Endothelial cell of umbilical vein (primary cell): ENCODE measurements around the gene EIF3K. TPM values are rescaled to one million over a fixed set of nuclear protein-coding genes. Genes with fewer than 3 reads are reported as not detected.

Experiments used
- BruUV-seq: library from RNA; stranded (reverse); fragments of 400-500 nt; replicated peaks from 2 replicates; lab custom pipeline; 2021; lab: Mats Ljungman, UMichigan
- CTCF ChIA-PET: fragments of 300-600, 350-600 bp; sonication (Branson Sonifier 250); formaldehyde crosslinking; loops from one replicate; lab custom pipeline; 2021; ENCODE audit warnings: antibody characterized with exemption, inconsistent platforms; lab: Charles Lee
- POLR2A ChIA-PET: fragments of 300-600, 350-600 bp; sonication (Branson Sonifier 250); formaldehyde crosslinking; loops from one replicate; lab custom pipeline; 2021; ENCODE audit warnings: antibody characterized with exemption, inconsistent platforms; lab: Charles Lee
- DNase-seq: peaks from one replicate; pipeline ENCODE4 v3.0.0-alpha.2; 2011; ENCODE audit warnings: low read depth, low spot score
- FAIRE-seq: peaks from 2 replicates; lab custom pipeline; 2011; peaks lifted over from hg19 to GRCh38; lab: Jason Lieb, UNC
- H2AFZ ChIP-seq: 2 replicates; pipeline ENCODE4 v1.6.0; 2012; ENCODE audit warnings: low read depth, low read length, control low read depth, inconsistent platforms
- H3K27ac ChIP-seq: 2 replicates; pipeline ENCODE4 v1.5.1; 2011; ENCODE audit warnings: low read depth, mild to moderate bottlenecking, control low read depth, low read length, moderate library complexity; ENCODE audit not compliant: insufficient read depth
- H3K27me3 ChIP-seq, 2 experiments: 2 replicates each; pipeline versions ENCODE4 v1.6.0 to v1.6.1; 2011; ENCODE audit warnings: low read length in 2 of 2, mixed read lengths in 1 of 2; ENCODE audit not compliant: control insufficient read depth in 2 of 2, insufficient read depth in 2 of 2
- H3K36me3 ChIP-seq, 2 experiments: 2 replicates in 1 of 2; 3 replicates in 1 of 2; pipeline ENCODE4 v1.5.1; 2011; ENCODE audit warnings: low read length in 2 of 2, mild to moderate bottlenecking in 1 of 2, moderate library complexity in 1 of 2; ENCODE audit not compliant: control insufficient read depth in 2 of 2, insufficient read depth in 2 of 2; ENCODE audit errors: extremely low read depth in 1 of 2
- H3K4me1 ChIP-seq: 3 replicates; pipeline ENCODE4 v1.5.1; 2011; ENCODE audit warnings: mild to moderate bottlenecking, low read length; ENCODE audit not compliant: control insufficient read depth, insufficient read depth; ENCODE audit errors: extremely low read depth
- H3K4me2 ChIP-seq: 2 replicates; pipeline ENCODE4 v1.6.1; 2011; ENCODE audit warnings: low read length, control low read depth, mixed read lengths; ENCODE audit not compliant: insufficient read depth
- H3K4me3 ChIP-seq, 3 experiments: fragments of 200-600 bp in 1 of 3; sonication (generic), shearing (Covaris generic) in 1 of 3; replicated peaks in 1 of 3; 2 replicates each; pipeline ENCODE4 v1.5.1; 2011 to 2016; ENCODE audit warnings: control low read depth in 3 of 3, low read length in 3 of 3, mild to moderate bottlenecking in 2 of 3, inconsistent platforms in 1 of 3, low read depth in 1 of 3, moderate library complexity in 1 of 3; ENCODE audit not compliant: insufficient read depth in 1 of 3
- H3K79me2 ChIP-seq: 2 replicates; pipeline ENCODE4 v1.6.0; 2012; ENCODE audit warnings: low read length, inconsistent platforms; ENCODE audit not compliant: control insufficient read depth, insufficient read depth
- H3K9ac ChIP-seq: replicated peaks from 2 replicates; pipeline ENCODE3; 2011; ENCODE audit warnings: low read length, control low read depth; ENCODE audit not compliant: insufficient read depth; ENCODE audit errors: extremely low read depth
- H3K9me1 ChIP-seq: replicated peaks from 3 replicates; pipeline ENCODE4 v1.6.0; 2011; ENCODE audit warnings: mild to moderate bottlenecking, low read length; ENCODE audit not compliant: control insufficient read depth, insufficient read depth; ENCODE audit errors: extremely low read depth
- H3K9me3 ChIP-seq: replicated peaks from 2 replicates; pipeline ENCODE4 v1.5.1; 2012; ENCODE audit warnings: low read length, inconsistent platforms; ENCODE audit not compliant: control insufficient read depth, insufficient read depth
- H4K20me1 ChIP-seq: replicated peaks from 2 replicates; pipeline ENCODE3; 2011; ENCODE audit warnings: mild to moderate bottlenecking, low read length; ENCODE audit not compliant: control insufficient read depth, insufficient read depth; ENCODE audit errors: extremely low read depth
- EZH2 ChIP-seq: IDR thresholded peaks from 2 replicates; pipeline ENCODE4 v1.6.1; 2012; ENCODE audit warnings: borderline replicate concordance, low read depth, mild to moderate bottlenecking, moderate library complexity, low read length, inconsistent platforms; ENCODE audit not compliant: severe bottlenecking
- FOS ChIP-seq: IDR thresholded peaks from 2 replicates; pipeline ENCODE4 v1.6.1; 2011; ENCODE audit warnings: mild to moderate bottlenecking, low read length, moderate library complexity, borderline replicate concordance; ENCODE audit not compliant: insufficient read depth
- GATA2 ChIP-seq: IDR thresholded peaks from 2 replicates; pipeline ENCODE4 v1.7.0; 2011; ENCODE audit warnings: low read depth, mild to moderate bottlenecking, moderate library complexity, mixed read lengths, low read length; ENCODE audit not compliant: insufficient read length, insufficient read depth
- JUN ChIP-seq: IDR thresholded peaks from 2 replicates; pipeline ENCODE4 v1.6.1; 2011; ENCODE audit warnings: borderline replicate concordance, low read depth; ENCODE audit not compliant: insufficient read length, insufficient read depth
- MYC ChIP-seq: IDR thresholded peaks from one replicate; pipeline ENCODE4 v1.6.1; 2011; ENCODE audit warnings: mild to moderate bottlenecking, low read depth, low read length
- POLR2A ChIP-seq: IDR thresholded peaks from 2 replicates; pipeline ENCODE4 v1.6.1; 2012; ENCODE audit warnings: low read depth, mild to moderate bottlenecking, control low read depth, low read length
- POLR2AphosphoS5 ChIP-seq: IDR thresholded peaks from 2 replicates; pipeline ENCODE4 v1.6.1; 2012; ENCODE audit warnings: low read depth, mild to moderate bottlenecking, control low read depth, low read length, moderate library complexity; ENCODE audit not compliant: insufficient read depth
- dilution Hi-C: fragments of 300-500 bp; cut with MboI; formaldehyde crosslinking; loops from one replicate; pipeline ENCODE4 v1.15.0; 2019; ENCODE audit warnings: low sequenced_read_pairs; ENCODE audit not compliant: extremely low pct_ligation_motif_present
- intact Hi-C: fragments of 100-400 bp; cut with micrococcal nuclease; formaldehyde crosslinking; loops from one replicate; pipeline ENCODE4 v1.10.0; 2022
- polyA plus RNA-seq, 4 experiments: library from polyadenylated mRNA; depleted of rRNA in 3 of 4; stranded (reverse) in 3 of 4; unstranded in 1 of 4; fragments of >200 nt; gene quantifications; 2 replicates each; pipeline versions ENCODE4 v1.2.1 to v1.2.3, GENCODE V29; 2011 to 2012; ENCODE audit warnings: missing spikeins in 1 of 4
- total RNA-seq: library from RNA; stranded (reverse); gene quantifications from 2 replicates; pipeline ENCODE4 v1.2.3, GENCODE V29; 2021
- TF ChIP-seq, protein P1 (sequence below): IDR thresholded peaks from 2 replicates; pipeline ENCODE4 v1.6.1; 2011; ENCODE audit not compliant: insufficient read depth, insufficient read length
- TF ChIP-seq, protein P2 (sequence below), 2 donors: IDR thresholded peaks; 1 replicate in 1 of 2; 2 replicates in 1 of 2; pipeline ENCODE4 v1.5.1; 2011; ENCODE audit warnings: low read length in 2 of 2, mild to moderate bottlenecking in 2 of 2, moderate library complexity in 2 of 2, control low read depth in 1 of 2, inconsistent platforms in 1 of 2, low read depth in 1 of 2; ENCODE audit not compliant: insufficient read depth in 1 of 2; ENCODE audit errors: extremely low read depth in 1 of 2

The EIF3K gene
- total and polyA plus RNA-seq, 2 donors (not counting 3 experiments of a cell fraction or from before 2014, with no cell fraction given): 267 to 584 TPM

DNA sequence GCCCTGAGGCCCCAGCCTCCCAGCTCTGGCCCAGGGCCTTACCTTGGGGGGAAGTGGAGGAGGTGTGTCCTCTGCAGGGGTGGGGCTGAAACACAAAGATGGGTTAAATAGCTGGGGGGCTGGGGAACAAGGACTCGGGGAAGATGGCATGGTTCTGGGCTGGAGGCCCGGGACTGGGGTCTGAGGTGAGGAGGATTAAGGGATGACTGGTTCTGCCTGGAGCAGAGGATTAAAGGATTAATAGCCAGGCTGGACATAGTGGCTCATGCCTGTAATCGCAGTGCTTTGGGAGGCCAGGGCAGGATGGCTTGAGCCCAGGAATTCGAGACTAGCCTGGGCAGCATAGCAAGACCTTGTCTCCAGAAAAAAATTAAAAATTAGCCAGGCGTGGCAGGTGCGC, 12.9 kb upstream of the EIF3K start:
- no peaks in the 10 kb centered on the region for H3K9me3 ChIP-seq
- H3K36me3 ChIP-seq: no peaks in the 10 kb centered on the region
- H3K27ac ChIP-seq: no peak overlapping the region
- no peak overlapping the region for H3K9ac ChIP-seq
- no peak overlapping the region for H2AFZ ChIP-seq
- DNase-seq (no peak), FAIRE-seq (no peak)
- CTCF ChIA-PET: no interaction called here
- H4K20me1 ChIP-seq: no peaks in the 10 kb centered on the region
- H3K4me1 ChIP-seq: no peaks in the 10 kb centered on the region
- no peak overlapping the region for H3K4me2 ChIP-seq
- no peak for TF ChIP-seq GATA2
- TF ChIP-seq, protein P1, sequence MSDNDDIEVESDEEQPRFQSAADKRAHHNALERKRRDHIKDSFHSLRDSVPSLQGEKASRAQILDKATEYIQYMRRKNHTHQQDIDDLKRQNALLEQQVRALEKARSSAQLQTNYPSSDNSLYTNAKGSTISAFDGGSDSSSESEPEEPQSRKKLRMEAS: no peak
- no peak for TF ChIP-seq JUN
- no peak for TF ChIP-seq POLR2AphosphoS5
- TF ChIP-seq FOS: no peak
- TF ChIP-seq MYC: no peak
- TF ChIP-seq, protein P2, sequence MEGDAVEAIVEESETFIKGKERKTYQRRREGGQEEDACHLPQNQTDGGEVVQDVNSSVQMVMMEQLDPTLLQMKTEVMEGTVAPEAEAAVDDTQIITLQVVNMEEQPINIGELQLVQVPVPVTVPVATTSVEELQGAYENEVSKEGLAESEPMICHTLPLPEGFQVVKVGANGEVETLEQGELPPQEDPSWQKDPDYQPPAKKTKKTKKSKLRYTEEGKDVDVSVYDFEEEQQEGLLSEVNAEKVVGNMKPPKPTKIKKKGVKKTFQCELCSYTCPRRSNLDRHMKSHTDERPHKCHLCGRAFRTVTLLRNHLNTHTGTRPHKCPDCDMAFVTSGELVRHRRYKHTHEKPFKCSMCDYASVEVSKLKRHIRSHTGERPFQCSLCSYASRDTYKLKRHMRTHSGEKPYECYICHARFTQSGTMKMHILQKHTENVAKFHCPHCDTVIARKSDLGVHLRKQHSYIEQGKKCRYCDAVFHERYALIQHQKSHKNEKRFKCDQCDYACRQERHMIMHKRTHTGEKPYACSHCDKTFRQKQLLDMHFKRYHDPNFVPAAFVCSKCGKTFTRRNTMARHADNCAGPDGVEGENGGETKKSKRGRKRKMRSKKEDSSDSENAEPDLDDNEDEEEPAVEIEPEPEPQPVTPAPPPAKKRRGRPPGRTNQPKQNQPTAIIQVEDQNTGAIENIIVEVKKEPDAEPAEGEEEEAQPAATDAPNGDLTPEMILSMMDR (IDR thresholded peaks at IDR 0.05; ENCODE audit: extremely low read depth in 1 of 2, insufficient read depth in 1 of 2, low read depth in 1 of 2, low read length in 2 of 2): no peak
- no peak for TF ChIP-seq EZH2
- TF ChIP-seq POLR2A: no peak
- H3K9me1 ChIP-seq: no peaks in the 10 kb centered on the region
- BruUV-seq: no TSS peak
- POLR2A ChIA-PET: no interaction called here
- intact Hi-C loops: no loop called here
- no peaks in the 10 kb centered on the region for H3K79me2 ChIP-seq
- H3K27me3 ChIP-seq: no peaks in the 10 kb centered on the region
- H3K4me3 ChIP-seq: no peak overlapping the region
- dilution Hi-C loops: no loop called here
